ENCODE results near the gene FAM136A.
"Not testable (repeated sequence)": the region's sequence is repeated elsewhere in the genome, so short reads cannot be mapped to it uniquely, and the experiment has no call there.

The FAM136A gene

DNA sequence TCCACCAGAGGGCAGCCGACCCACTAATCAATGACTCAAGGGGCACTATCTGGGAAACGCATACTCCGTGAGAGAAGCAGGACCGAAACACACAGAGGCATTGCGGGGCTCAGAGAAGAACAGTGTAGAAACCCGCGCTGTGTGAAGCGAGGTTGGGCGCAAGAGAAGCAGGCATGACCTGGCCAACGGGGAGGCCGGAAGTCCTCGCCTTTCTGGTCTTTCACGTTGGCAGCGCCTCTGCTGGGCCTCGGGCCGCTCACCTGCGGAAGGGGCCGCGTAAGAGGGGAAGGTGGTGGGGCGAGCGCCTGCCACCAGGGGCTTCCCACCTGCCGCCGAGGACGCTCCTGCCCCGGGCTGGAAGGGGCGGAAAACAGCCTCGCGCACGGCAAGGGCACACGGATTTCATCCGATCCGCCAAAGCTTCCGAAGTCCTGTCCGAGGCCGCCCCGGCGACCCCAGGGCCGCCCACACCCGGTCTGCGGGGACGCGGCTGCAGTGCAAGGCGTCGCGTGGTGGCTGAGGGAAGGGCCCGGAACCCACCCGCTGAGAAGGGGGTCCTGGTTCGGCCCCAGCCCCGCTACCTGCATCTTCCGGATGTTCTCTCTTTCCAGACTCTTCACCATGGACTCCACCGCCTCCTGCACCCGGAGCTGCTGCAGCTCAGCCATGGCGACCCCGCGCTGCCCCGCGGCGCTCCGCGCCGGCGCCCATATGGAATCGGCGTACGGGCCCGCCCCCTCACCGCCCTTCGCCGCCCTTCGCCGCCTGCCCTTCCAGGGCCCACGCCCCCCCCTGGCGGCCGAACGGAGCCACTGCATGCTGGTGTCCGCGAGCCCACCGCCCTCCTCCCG is at the start of gene FAM136A:
Gene FAM136A, minus strand, starts transcription at position 724 of the 851 bp plus-strand sequence. Its CDS starts 56 bp downstream, at position 668.
- peak; percentile 87 for DNase-seq

DNA sequence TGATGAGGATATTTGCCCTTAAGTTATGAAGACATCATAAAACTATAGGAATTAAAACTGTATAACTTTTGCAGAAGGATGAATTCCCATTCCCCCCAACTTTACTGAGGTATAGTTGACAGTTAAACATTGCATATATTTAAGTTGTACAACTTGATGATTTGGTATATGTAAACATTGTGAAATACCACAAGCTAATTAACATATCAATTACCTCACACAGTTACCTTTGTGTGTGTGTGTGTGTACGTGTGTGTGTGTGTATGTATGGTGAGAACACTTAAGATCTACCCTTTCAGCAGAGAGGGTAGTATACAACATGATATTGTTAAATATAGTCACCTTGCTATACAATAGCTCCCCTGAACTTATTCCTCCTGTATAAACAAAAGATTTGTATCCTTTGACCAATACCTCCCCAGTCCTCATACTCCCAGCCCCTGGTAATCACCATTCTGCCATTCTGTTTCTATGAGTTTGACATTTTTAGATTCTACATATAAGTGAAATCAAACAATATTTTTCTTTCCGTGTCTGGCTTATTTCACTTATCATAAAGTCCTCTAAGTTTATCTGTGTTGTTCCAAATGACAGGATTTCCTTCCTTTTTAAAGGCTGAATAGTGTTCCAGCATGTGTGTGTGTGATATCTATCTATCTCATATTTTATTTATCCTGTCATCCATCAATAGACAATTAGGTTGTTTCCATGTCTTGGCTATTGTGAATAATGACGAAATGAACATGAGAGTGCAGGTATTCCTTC is 48.2 kb upstream of the FAM136A start:
- no peak for DNase-seq

DNA sequence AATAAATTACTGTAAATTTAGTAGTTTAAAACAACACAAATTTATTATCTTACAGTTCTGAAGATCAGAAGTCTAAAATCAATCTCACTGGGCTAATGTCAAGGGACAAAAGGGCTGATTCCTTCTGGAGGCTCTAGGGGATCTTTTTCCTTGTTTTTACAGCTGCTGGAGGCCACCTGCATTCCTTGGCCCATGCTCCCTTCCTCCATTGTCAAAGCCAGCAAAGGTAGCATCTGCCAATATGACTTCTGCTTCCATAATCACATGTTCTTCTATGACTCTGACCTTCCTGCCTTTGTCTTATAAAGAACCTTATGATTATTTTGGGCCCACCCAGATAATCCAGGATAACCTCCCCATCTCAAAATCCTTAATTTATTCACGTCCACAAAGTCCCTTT is 46.0 kb upstream of the FAM136A start:
- no peak for DNase-seq

DNA sequence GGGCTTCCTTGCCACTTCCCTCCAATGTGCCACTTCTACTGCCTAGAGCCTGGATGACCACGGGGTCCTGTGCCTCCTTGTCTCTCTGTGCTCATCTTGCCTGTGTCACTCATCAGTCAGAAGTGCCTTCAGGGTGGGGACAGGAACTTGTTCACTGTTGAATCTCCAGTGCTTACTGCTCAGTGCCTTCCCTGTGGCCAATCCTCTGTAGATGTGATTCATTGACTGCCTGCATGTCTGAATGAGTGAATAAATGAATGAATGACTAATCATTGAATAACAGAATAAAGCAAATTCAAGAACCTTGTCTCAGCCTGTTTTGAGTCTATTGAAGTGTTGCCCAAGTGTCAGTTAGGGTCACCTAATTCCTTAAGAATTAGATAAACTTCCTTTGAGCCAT is 42.3 kb upstream of the FAM136A start:
- no peak for DNase-seq

DNA sequence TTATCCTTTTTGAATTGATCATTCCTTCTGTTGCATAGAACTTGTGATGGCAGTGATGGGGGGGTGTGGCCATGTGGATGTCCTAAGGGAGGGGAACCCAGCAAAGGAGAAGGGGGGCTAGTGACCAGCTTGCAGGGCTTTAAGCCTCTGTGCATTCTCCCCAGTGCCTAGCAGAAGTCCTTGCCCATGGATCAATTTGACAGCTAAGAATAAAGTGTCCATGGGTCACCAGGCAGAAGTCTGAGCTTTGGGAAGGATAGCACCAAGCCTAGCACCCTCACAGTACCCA is 39.6 kb upstream of the FAM136A start:
- no peak for DNase-seq

DNA sequence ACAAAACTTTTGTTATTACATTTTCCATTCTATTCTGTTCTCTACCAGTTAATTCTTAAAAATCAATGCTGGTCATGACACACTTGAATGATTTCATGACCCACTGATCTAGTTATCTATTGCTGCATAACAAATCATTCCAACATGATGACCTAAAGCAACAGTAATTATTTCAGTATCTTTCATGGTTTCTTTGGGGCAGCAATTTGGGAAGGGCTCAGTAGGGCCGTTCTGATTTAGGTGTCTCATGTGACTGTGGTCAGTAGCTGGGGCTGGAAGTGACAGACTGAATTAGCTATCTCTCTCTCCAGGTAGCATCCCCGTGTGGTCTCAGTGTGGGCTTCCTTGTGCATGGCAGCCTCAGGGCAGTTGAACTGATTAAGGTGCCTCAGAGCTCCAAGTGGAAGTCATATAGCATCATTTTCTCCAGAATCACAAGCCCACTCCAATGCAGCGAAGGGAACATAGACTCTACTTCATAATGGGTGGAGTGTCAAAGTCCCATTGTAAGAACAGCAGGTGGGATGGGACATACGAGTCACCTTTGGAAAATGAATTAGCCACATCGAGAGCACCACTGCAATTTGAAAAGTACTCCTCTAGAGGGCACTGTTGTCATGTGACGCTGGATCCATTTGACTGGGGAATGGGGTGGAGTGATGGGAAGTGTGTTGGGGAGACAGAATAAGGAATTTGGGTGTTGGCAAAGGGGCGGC is 39.1 kb upstream of the FAM136A start:
- no peak for DNase-seq

DNA sequence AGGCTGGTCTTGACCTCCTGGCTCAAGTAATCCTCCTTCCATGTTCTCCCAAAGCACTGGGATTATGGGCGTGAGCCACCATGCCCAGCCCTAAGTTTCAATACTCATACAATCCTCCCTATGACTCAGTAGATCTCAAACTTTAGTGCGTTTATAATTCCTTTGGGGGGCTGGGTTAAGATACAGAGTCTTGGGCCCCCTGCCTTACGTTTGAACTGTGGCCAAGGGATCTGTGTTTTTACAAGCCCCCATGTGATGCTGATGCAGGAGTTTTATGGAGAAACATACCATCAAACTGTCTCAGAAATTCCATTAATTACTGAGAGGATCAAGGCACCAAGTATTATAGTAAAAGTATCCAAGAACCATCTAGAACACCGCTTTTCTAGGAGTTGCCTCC is 38.2 kb upstream of the FAM136A start:
- DNase-seq: no peak

DNA sequence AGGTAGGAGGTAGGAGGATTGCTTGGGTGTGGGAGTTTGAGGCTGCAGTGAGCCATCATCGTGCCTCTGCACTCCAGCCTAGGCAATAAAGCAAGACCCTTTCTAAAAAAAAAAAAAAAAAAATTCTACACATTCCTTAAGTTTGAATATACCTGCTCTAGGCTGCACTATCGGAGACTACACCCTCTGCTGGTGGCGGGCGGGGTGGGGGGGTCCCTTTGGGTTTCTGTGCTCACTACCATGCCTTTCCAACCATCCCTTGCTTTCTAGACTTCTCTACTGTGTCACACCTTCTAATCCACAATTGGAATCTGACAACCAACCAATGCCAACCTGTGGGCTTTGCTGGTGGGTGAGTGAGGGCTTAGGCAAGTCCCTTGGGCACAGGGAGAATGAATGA is 34.7 kb upstream of the FAM136A start:
- DNase-seq: no peak

DNA sequence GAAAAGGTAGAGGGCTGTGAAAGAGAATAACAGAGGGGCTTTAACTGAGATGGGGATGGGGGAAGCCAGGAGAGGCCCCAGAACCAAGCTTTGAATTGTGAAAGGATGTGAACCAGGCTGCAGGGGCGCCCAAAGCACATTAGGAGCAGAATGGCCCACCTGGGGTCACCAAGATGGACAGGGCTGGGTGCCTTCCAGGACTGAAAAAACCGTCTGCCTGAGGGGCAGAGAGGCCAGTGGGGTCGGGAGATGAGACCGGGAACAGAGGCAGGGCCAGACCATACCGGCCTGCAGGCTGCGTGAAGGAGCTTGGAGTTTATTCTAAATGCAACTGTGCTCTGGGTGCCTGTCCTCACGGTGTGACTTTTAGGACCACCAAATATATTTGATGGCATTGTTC is 29.1 kb upstream of the FAM136A start:
- no peak for DNase-seq

DNA sequence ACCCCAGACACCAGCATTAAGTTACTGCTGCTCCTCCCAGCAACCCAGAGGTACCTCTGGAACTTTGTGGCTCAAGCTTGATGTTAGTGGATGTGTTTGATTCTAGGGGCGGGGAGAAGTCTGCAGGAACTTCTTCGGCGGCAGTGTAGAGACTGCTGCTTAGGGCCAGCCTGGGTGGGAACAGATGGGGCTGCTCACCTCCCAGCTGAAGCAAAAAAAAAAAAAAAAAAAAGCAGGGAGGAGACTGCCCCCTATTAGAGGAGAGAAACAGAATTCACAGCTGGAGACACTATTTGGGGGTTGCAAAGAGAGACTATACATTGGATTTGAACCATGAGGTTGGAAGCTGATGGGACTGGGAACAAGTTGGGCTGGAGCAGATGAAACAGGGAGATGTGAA is 28.6 kb upstream of the FAM136A start:
- no peak for DNase-seq

DNA sequence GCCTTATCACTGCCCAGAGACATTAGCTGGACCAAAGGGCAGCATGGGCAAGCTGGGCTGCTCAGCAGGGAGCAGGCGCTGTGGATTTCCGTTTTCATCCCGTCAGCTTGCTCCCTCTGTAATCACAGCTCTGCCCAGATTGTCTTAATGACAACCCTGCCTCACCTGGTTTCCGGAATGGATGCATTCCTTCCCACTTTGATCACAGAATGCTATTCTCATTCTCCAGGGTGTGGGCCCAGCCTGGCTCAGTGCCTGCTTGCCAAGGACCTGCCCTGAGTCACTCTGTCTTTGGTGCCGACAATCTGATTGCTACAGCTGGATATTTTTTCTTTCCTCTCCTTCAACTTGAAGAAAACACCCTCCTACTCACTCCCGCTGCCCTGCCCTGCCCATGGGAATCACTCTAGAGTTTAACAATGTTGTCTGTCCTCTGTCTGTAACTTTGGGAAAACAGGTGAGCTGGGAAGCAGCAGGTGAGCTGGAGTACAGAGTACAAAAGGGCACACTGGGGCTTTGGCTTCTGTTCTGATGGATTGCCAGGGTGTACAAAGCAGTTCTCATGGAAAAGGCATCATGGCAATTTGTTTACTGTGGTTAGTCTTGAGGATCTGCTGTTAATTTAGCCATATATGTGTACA is 27.2 kb upstream of the FAM136A start:
- no peak for DNase-seq

DNA sequence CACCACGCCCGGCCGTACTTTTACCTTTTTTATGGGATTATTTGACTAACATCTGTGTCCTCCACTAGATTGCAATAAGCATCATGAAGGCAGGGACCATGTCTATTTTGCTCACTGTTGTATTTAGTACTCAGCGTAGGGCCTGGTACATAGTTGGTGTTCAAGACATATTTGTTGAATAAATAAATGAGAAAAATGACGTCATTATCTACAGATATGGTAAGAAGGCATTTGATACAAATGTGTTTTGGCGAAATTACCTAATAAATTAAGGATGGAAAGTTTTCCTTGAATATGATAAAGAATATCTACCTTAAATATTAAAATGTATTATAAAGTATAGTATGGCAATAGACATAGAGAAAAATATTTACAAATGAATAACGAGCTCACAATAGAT is 24.0 kb upstream of the FAM136A start:
- DNase-seq: no peak

DNA sequence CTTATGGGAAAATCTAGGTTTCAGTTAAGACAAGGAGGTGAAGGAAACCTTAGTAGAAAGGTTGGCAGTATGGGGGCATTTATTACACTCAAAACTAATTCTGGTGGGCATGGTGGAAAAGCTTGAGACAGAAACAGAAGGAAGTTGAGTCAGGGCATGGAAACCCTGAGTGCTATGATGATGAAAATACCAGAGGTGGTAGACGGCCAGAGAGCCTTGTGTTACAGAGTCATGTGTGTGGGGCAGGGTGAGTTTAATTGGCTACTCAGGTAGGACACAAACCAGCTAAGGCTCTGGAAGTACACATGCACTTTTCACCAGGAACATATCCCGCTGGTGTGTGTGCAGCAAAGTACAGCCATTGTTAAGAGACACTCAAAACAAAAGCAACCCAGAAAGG is 20.7 kb upstream of the FAM136A start:
- no peak for DNase-seq

DNA sequence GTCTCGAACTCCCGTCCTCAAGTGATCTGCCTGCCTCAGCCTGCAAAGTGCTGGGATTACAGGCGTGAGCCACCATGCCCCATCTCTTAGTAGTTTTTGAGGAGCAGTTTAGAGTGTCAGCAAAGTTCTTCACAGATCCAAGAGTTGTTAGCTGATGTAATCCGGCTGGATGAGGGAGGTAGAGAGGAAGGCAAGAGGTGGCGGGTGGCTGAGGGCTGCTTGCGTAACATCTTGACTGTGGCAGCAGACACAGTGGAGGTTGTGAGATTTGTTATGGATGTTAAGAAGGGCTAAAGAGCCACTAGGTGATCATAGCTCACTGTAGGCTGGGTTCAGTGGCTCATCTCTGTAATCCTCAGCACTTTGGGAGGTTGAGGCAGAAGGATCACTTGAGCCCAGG is 19.5 kb upstream of the FAM136A start:
- DNase-seq: no peak

DNA sequence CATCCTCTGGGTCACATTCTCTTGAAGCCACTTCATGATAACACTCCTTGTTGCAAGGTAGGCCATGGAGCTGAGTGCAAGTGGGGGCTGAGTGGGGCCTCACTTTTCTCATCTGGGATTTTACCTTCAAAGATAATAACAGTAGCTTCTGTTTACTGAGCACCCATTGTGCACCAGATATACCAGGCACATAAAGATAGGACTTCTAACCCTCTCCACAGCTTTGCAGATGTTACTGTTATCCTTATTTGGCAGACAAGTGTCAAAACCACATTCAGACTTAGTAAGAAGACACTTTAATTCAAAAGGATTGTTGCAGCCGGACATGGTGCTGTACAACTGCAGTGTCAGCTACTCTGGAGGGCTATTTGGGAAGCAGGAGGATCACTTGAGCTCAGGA is 12.8 kb upstream of the FAM136A start:
- no peak for DNase-seq

DNA sequence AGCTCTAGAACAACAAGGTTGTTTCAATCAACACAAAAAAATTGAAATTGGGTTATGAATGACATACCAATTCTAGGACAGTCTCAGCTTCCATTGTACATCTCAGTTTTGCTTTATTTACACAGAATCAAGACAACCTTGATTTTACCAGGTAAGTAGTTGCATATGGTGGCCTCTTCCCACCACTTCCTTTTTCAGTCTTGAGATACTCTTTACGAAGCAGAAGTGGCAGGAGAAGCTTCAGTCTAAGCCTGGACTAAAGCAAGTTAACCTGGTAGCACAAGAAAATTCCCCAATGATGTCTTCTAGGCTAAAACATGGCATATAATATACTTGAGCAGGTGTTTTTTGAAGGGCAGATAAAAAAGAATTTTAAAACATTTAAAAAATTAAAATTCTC is 10.7 kb upstream of the FAM136A start:
- DNase-seq: no peak

DNA sequence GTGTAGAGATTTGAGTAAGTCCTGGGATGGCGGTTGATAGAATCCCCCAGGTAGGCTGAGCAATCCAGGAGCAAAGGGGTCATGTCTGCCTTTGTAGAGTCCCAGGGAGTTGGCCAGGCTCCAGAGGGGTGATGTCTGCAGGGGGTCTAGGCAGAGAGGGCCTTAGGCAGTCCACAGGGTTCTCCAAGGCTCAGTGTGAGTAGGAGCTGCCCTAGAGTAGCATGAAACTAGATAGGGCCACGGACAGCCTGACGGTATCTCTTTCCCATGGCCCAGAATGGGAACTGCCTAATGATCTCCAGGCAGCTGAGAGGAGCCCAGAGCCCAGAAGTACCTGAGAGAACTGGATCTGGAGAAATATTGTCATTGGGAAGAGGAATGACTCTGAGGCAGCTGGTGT is 9.0 kb upstream of the FAM136A start:
- DNase-seq: no peak

DNA sequence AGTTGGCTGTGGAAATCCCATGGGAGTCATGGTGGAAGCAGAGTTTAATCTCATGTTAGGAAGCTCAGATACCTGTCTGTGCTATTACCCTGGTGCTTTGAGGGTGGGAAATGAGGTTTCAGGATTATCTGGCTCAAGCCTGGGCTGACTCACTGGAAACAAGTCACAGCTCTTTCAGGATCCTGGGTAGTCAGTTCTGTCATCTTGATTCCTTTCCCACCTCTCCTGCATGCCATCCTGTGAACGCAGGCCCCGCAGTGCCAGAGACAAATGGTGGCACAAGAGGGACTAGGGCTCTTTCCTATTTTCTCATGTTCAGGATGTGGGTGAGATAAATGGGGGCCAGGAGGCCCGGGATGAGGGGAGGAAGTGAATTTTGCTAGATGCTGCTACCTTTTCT is 3.7 kb upstream of the FAM136A start:
- no peak for DNase-seq

DNA sequence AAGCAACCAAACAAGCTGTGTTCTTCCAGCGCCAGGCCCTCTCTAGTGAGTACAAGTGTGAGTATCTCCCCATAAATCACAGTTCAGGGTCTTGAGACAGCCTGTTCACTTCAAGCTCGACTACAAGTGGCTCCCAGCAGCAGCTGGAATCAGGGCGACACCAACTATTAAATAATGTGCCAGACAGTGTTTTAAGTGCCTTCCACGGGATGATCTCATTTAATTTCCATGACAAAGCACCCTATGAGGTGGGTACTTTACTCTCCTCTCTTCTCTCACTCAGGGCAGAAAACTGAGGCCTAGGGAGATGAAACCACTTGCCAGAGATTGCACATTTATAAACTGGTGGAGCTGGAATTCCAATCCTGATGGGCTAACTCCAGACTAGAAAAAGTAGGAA is 2.6 kb upstream of the FAM136A start:
- no peak for DNase-seq

DNA sequence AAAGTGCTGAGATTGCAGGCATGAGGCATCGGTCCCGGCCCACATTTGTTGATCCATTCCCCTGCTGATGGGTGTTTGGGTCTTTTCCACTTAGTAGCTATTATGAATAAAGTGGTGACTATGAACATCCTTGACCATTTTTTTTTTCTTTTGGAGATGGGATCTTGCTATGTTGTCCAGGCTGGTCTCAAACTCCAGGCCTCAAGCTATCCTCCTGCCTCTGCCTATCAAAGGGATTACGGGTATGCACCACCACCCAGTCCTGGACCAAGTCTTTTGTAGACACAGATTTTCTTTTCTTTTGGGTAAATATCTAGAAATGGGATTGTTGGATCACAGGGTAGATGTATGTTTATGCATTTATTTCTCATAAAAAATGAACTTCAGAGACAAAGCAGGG is 1.3 kb upstream of the FAM136A start:
- DNase-seq: no peak

DNA sequence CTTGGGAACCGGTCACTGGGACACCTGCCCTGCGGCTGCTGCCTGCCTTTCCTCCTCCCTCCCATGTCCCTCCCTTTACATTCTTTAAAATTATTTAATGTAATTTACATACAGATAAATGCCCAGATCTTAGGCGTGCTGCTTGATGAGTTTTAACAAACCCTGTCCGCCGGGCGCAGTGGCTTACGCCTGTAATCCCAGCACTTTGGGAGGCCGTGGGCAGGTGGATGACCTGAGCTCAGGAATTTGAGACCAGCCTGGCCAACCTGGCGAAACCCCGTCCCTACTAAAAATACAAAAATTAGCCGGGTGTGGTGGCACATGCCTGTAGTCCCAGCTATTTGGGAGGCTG is 304 bp upstream of the FAM136A start:
- DNase-seq: not testable (repeated sequence)

DNA sequence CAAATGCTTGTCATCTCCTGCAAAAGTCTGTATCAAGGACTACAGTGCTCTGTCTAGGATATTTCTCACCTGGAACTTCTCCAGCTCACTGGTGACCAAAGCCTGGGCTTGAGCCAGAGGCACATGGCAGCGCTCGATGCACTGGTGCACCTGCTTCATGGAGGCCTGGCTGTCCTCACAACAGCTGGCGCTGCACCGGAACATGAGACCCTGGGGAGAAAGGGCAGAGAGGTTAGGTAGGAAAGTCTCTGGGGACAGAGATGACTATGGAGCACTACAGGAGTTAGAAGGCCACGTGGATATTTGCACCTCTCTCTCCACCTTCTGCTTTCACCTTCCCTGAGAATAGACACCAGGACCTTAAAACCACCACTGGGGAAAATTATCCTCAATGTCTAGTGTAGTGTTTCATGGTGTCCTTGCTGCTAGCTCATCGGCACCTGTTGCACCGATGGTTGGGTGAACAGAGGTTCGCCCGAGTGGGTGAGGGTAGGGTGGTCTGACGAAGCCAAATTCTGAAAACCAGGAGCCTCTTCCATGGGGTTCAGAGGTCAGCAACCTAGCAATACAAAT is 1.0 kb downstream of the FAM136A start:
- no peak for DNase-seq

DNA sequence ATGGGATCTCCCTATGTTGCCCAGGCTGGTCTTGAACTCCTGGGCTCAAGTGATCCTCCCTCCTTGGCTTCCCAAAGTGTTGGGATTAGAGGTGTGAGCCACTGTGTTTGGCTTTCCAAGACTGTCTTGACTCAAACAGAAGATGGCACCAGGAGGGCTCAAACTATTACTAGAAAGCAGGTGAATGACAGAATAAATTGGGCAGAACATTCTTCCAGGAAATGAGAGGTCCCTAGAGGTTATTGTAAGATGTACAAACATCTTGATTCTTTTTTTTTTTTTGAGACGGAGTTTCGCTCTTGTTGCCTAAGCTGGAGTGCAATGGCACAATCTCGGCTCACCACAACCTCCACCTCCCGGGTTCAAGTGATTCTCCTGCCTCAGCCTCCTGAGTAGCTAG is 4.0 kb downstream of the FAM136A start:
- not testable (repeated sequence) for DNase-seq
